ENCODE results near the gene CENPP. TPM values are rescaled to one million over a fixed set of nuclear protein-coding genes. Genes with fewer than 3 reads are reported as not detected.

Gene CENPP
- total RNA-seq, 4 donors from 2014 or later: 14.1 to 39.5 (median 19.2) TPM

GRCh38 chr9:92668746-92669526 is 343.2 kb downstream of the CENPP start:
- Histone ChIP-seq H3K9me3 (no peaks in the 10 kb centered on the region), H3K27ac (peak overlapping the region; percentile 97), H3K36me3 (peaks cover 2% of the 10 kb centered on the region), H3K4me1 (peaks cover 64% of the 10 kb centered on the region), H3K4me3 (peak overlapping the region; percentile 95), H3K27me3 (no peaks in the 10 kb centered on the region)
- peak; percentile 82 to 83 for DNase-seq (ENCODE audit: low spot score in 2 of 2)
- 10% methylated on average over 14 of the region's 14 CpGs for WGBS
- TF ChIP-seq POLR2A (IDR thresholded peaks at IDR 0.05) (no peak), EP300 (IDR thresholded peaks at IDR 0.05) (no peak), CTCF (IDR thresholded peaks at IDR 0.05) (no peak), POLR2AphosphoS5 (IDR thresholded peaks at IDR 0.05) (no peak)

DNA sequence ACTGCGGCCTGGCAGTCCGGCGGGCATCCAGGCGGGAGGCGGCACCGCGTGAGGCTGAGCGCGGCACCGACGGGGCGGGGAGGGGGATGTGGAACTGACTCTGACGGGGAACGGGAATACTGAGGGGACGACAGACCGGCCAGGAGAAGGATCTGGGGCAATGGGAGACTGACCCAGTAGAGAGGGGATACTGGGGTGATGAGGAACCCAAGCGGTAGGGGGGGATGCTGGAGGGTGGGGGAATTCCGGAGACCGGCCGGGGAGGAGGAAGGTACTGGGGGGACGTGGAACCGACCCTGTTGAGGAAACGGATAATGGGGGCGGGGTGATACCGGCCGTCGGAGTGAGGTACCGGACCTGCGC is 343.8 kb downstream of the CENPP start:
- TF ChIP-seq EP300 (IDR thresholded peaks at IDR 0.05): no peak
- Histone ChIP-seq H3K4me1 (peaks cover 58% of the 10 kb centered on the region), H3K4me3 (peak overlapping the region; percentile 95), H3K36me3 (no peaks in the 10 kb centered on the region), H3K27me3 (no peaks in the 10 kb centered on the region), H3K9me3 (no peaks in the 10 kb centered on the region), H3K27ac (peak overlapping the region; percentile 97)
- peak; percentile 76 to 83 for DNase-seq (ENCODE audit: low spot score in 2 of 2)
- 0% methylated on average over 26 of the region's 29 CpGs for WGBS

Other genes with a start within 250 kb of the CENPP start
- gene SPTLC1, start 210.5 kb upstream of the CENPP start, total RNA-seq: 100 to 1,000 TPM; 105 to 115 (median 109) TPM
- 100 to 1,000 TPM in 1 of 4 donors, 10 to 100 TPM in 3; 58.8 to 152 (median 80.0) TPM for gene IARS1, start 32.3 kb upstream of the CENPP start, total RNA-seq
- 10 to 100 TPM; 21.8 to 80.1 (median 33.9) TPM for gene NOL8, start 603 bp upstream of the CENPP start, total RNA-seq
- 1 to 10 TPM in 3 of 4 donors, under 1 TPM in 1; 0.97 to 2.4 (median 1.6) TPM for gene OGN, start 78.6 kb downstream of the CENPP start, total RNA-seq
- gene OMD, start 98.5 kb downstream of the CENPP start, total RNA-seq: 1 to 10 TPM; 2.5 to 5.2 (median 2.7) TPM
- 10 to 100 TPM in 1 of 4 donors, 1 to 10 TPM in 3; 2.8 to 13.3 (median 5.3) TPM for gene ASPN, start 156.6 kb downstream of the CENPP start, total RNA-seq
- gene ECM2, start 210.0 kb downstream of the CENPP start, total RNA-seq: 1 to 10 TPM; 3.1 to 6.1 (median 4.3) TPM

All from suprapubic skin (tissue), 4 donors.